Prostate gland (tissue), 2 donors: ENCODE results near the gene UBAC1. TPM values are rescaled to one million over a fixed set of nuclear protein-coding genes. Genes with fewer than 3 reads are reported as not detected.

Source experiments
- DNase-seq: peaks from one replicate; pipeline ENCODE4 v3.0.0-alpha.2; 2019; ENCODE audit warnings: low spot score
- H3K27ac ChIP-seq, 2 donors: fragments of 200-600 bp; sonication (generic); 2 replicates each; pipeline ENCODE4 v1.5.1; 2017 to 2019
- H3K27me3 ChIP-seq: fragments of 200-600 bp; sonication (generic); replicated peaks from 2 replicates; pipeline ENCODE4 v1.5.1; 2019; ENCODE audit not compliant: insufficient read depth
- H3K36me3 ChIP-seq, 2 donors: fragments of 200-600 bp; sonication (generic); 1 replicate in 1 of 2; 2 replicates in 1 of 2; pipeline versions ENCODE4 v1.5.1 to v1.8.1; 2017 to 2019
- H3K4me1 ChIP-seq: fragments of 200-600 bp; sonication (generic); replicated peaks from 2 replicates; pipeline ENCODE4 v1.5.1; 2019
- H3K4me3 ChIP-seq, 2 donors: fragments of 200-600 bp; sonication (generic); 2 replicates each; pipeline ENCODE4 v1.5.1; 2017 to 2019
- H3K9me3 ChIP-seq: fragments of 200-600 bp; sonication (generic); 2 replicates; pipeline ENCODE4 v1.5.1; 2017
- POLR2A ChIP-seq: fragments of 450-650 bp; IDR thresholded peaks from one replicate; pipeline ENCODE4 v1.6.1; 2016; ENCODE audit warnings: antibody characterized with exemption, mild to moderate bottlenecking
- POLR2AphosphoS5 ChIP-seq: sonication (generic); formaldehyde crosslinking; IDR thresholded peaks from one replicate; pipeline ENCODE4 v1.6.1; 2017; ENCODE audit warnings: antibody characterized with exemption
- WGBS: methylation state at CpG from one replicate; pipeline ENCODE4 v1.1.5; 2018; 5-methylcytosine and 5-hydroxymethylcytosine counted together
- intact Hi-C: fragments of 100-400 bp; cut with DNase I; formaldehyde crosslinking; loops from one replicate; pipeline ENCODE4 v1.14.2; 2022
- total RNA-seq, 2 donors: library from RNA; depleted of rRNA; stranded (reverse); fragments of >200 nt; gene quantifications; one replicate each; pipeline ENCODE4 v1.1.0, GENCODE V29; 2016
- TF ChIP-seq, protein P1 (sequence below), 4 experiments: fragments of 200-600 bp in 2 of 4; fragments of 450-650 bp in 2 of 4; sonication (generic) in 2 of 4; IDR thresholded peaks; 1 replicate in 3 of 4; 2 replicates in 1 of 4; pipeline ENCODE4 v1.5.1; 2016 to 2019; ENCODE audit warnings: antibody characterized with exemption in 4 of 4, mild to moderate bottlenecking in 2 of 4, moderate library complexity in 2 of 4

UBAC1 gene
- total RNA-seq, 2 donors from 2014 or later, result 53.7 to 59.1 TPM

DNA sequence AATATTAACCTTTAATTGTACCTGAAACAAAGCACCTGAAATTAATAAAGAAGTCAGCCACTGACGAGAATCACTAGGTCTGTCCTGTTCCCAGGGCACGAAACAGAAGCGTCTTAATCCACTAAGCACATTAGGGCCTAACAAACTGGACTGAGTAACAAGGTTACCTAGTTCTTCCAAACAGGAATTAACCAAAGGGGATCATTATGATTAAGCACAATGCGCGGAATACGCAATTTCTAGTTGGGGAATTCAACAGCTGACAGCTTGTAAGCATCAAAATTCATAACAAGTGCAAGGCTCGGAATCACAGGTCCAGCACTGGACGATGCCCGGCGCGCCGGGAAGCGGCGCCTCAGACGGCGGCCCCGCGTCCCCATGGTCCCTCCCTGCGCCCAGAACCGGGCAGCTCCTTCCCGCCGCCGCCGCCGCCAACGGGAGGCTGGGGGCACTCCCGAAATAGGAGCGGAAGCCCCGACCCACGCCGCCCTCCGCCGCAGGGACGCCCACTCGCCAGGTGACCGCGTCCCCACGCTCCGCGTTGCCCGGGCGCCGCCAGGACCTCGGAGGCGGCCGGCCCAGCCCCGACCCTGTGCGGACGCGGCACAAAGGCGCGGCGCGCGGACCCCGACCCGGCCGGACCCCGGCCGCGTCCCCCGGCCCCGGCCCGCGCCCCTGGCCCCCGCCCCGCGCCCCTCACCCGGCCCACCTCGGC, 54.7 kb downstream of the UBAC1 start:
- H3K36me3 ChIP-seq, result no peaks in the 10 kb centered on the region
- H3K4me3 ChIP-seq, result peak overlapping the region; percentile 56 to 79
- H3K4me1 ChIP-seq, result no peaks in the 10 kb centered on the region
- DNase-seq, result no peak
- intact Hi-C loops, result loop anchor here (5.0 kb wide), 1 partner anchor 56 kb away; the partner anchor contains the start of gene UBAC1
- H3K27me3 ChIP-seq, result no peaks in the 10 kb centered on the region
- H3K9me3 ChIP-seq, result no peaks in the 10 kb centered on the region
- TF ChIP-seq, protein P1, sequence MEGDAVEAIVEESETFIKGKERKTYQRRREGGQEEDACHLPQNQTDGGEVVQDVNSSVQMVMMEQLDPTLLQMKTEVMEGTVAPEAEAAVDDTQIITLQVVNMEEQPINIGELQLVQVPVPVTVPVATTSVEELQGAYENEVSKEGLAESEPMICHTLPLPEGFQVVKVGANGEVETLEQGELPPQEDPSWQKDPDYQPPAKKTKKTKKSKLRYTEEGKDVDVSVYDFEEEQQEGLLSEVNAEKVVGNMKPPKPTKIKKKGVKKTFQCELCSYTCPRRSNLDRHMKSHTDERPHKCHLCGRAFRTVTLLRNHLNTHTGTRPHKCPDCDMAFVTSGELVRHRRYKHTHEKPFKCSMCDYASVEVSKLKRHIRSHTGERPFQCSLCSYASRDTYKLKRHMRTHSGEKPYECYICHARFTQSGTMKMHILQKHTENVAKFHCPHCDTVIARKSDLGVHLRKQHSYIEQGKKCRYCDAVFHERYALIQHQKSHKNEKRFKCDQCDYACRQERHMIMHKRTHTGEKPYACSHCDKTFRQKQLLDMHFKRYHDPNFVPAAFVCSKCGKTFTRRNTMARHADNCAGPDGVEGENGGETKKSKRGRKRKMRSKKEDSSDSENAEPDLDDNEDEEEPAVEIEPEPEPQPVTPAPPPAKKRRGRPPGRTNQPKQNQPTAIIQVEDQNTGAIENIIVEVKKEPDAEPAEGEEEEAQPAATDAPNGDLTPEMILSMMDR (IDR thresholded peaks at IDR 0.05), result no peak
- no peak for TF ChIP-seq POLR2A
- TF ChIP-seq POLR2AphosphoS5, result no peak
- under 1% methylated on average over 48 of the region's 70 CpGs for WGBS
- H3K27ac ChIP-seq, result peak overlapping the region; percentile 23 to 63

- intact Hi-C loops, result loop anchor here (5.0 kb wide), 1 partner anchor 57 kb away; the partner anchor contains the start of gene UBAC1
- Histone ChIP-seq H3K36me3 (no peaks in the 10 kb centered on the region), H3K27ac (peak overlapping the region; percentile 23 to 33), H3K27me3 (no peaks in the 10 kb centered on the region), H3K4me3 (peak overlapping the region; percentile 56 to 79), H3K4me1 (no peaks in the 10 kb centered on the region), H3K9me3 (no peaks in the 10 kb centered on the region)
- 22% methylated on average over 23 of the region's 23 CpGs for WGBS
- TF ChIP-seq POLR2AphosphoS5 (no peak), POLR2A (no peak)
- TF ChIP-seq, protein P1 (IDR thresholded peaks at IDR 0.05), result no peak
- DNase-seq, result no peak
Observed at GRCh38 chr9:135905380-135906258, 55.6 kb downstream of the UBAC1 start.

- 88% methylated on average over 16 of the region's 16 CpGs for WGBS
- intact Hi-C loops, result no loop called here
Observed at GRCh38 chr9:135903786-135904520, 57.2 kb downstream of the UBAC1 start.

GRCh38 chr9:135903358-135903656, 57.9 kb downstream of the UBAC1 start:
- WGBS, result 39% methylated on average over 3 of the region's 3 CpGs
- H3K36me3 ChIP-seq, result no peaks in the 10 kb centered on the region
- no peaks in the 10 kb centered on the region for H3K9me3 ChIP-seq
- no peak overlapping the region for H3K27ac ChIP-seq
- H3K4me1 ChIP-seq, result no peaks in the 10 kb centered on the region
- TF ChIP-seq POLR2AphosphoS5 (no peak), POLR2A (no peak)
- TF ChIP-seq, protein P1 (IDR thresholded peaks at IDR 0.05), result no peak
- H3K27me3 ChIP-seq, result no peaks in the 10 kb centered on the region
- no peak overlapping the region for H3K4me3 ChIP-seq
- intact Hi-C loops, result no loop called here
- no peak for DNase-seq

More at GRCh38 chr9:135903786-135904520, 57.2 kb downstream of the UBAC1 start:
- no peak overlapping the region for H3K4me3 ChIP-seq
- H3K4me1 ChIP-seq, result no peaks in the 10 kb centered on the region
- DNase-seq, result no peak
- no peak for TF ChIP-seq POLR2AphosphoS5
- no peak for TF ChIP-seq POLR2A
- TF ChIP-seq, protein P1 (IDR thresholded peaks at IDR 0.05), result no peak
- no peak overlapping the region for H3K27ac ChIP-seq
- no peaks in the 10 kb centered on the region for H3K9me3 ChIP-seq
- H3K36me3 ChIP-seq, result no peaks in the 10 kb centered on the region
- H3K27me3 ChIP-seq, result no peaks in the 10 kb centered on the region
